Small intestine (tissue), 7 donors: ENCODE data around the gene ABHD6. TPM values are rescaled to one million over a fixed set of nuclear protein-coding genes. Genes with fewer than 3 reads are reported as not detected.
A peak's percentile ranks its signal among the peaks of the same experiment; 100 is the strongest.

Experiments used
- DNase-seq, 2 donors: peaks; one replicate each; pipeline versions ENCODE4 v3.0.0 to v3.0.0-alpha.2; 2013
- FAIRE-seq: peaks from 2 replicates; lab custom pipeline; 2012; peaks lifted over from hg19 to GRCh38; lab: Jason Lieb, UNC
- H3K27ac ChIP-seq, 3 donors: one replicate each; pipeline ENCODE4 v1.5.1; 2013; ENCODE audit warnings: low read length in 2 of 3, mild to moderate bottlenecking in 2 of 3, control low read depth in 1 of 3, inconsistent platforms in 1 of 3, low read depth in 1 of 3, moderate library complexity in 1 of 3
- H3K27me3 ChIP-seq, 3 donors: one replicate each; pipeline ENCODE4 v1.6.1; 2013; ENCODE audit warnings: low read length in 3 of 3, inconsistent platforms in 1 of 3; ENCODE audit not compliant: control insufficient read depth in 3 of 3, insufficient read depth in 3 of 3
- H3K36me3 ChIP-seq, 3 donors: one replicate each; pipeline ENCODE4 v1.6.1; 2013; ENCODE audit warnings: low read length in 3 of 3, inconsistent platforms in 1 of 3, low read depth in 1 of 3, mild to moderate bottlenecking in 1 of 3, moderate library complexity in 1 of 3; ENCODE audit not compliant: control insufficient read depth in 3 of 3, insufficient read depth in 2 of 3
- H3K4me1 ChIP-seq, 3 donors: one replicate each; pipeline ENCODE4 v1.6.1; 2013; ENCODE audit warnings: low read length in 2 of 3, inconsistent platforms in 1 of 3, low read depth in 1 of 3, mild to moderate bottlenecking in 1 of 3, moderate library complexity in 1 of 3; ENCODE audit not compliant: control insufficient read depth in 3 of 3, insufficient read depth in 2 of 3
- H3K4me3 ChIP-seq, 3 donors: one replicate each; pipeline ENCODE4 v1.5.1; 2013; ENCODE audit warnings: low read length in 3 of 3, control low read depth in 1 of 3, inconsistent platforms in 1 of 3, low read depth in 1 of 3, mild to moderate bottlenecking in 1 of 3, moderate library complexity in 1 of 3
- H3K9me3 ChIP-seq, 2 donors: one replicate each; pipeline ENCODE4 v1.6.1; 2013; ENCODE audit warnings: low read depth in 1 of 2, low read length in 1 of 2; ENCODE audit not compliant: control insufficient read depth in 2 of 2, insufficient read depth in 1 of 2
- WGBS, 3 donors: extraction: QIAGEN DNeasy Blood & Tissue Kit; methylation state at CpG; one replicate each; pipeline ENCODE4 v1.1.7; 2013; 5-methylcytosine and 5-hydroxymethylcytosine counted together
- polyA plus RNA-seq, 4 donors: library from polyadenylated mRNA; stranded (reverse) in 3 of 4; unstranded in 1 of 4; fragments of 200-250 nt in 3 of 4; fragments of 120-200 nt in 1 of 4; gene quantifications; one replicate each; pipeline versions ENCODE4 v1.2.1 to v1.2.3, GENCODE V29; 2013
- donor health status: healthy with polysubstance abuse.
- donor health status: control.
- donor health status: control.
- donor health status: Bipolar disorder and iron deficiency.
- donor health status: healthy.

The ABHD6 gene
- polyA plus RNA-seq, 4 donors, result 12.1 to 42.9 (median 32.3) TPM

- peaks cover 7 to 17% (median 10%) of the 10 kb centered on the region in 3 donors for H3K36me3 ChIP-seq
- H3K4me1 ChIP-seq, result peaks cover 0 to 9% (median 8%) of the 10 kb centered on the region in 3 donors
- FAIRE-seq (no peak), DNase-seq (no peak)
- H3K27ac ChIP-seq, result no peak overlapping the region
- H3K4me3 ChIP-seq, result no peak overlapping the region
- 94 to 99% (median 96%) methylated on average over 7 of the region's 7 CpGs for whole genome bisulfite sequencing, 3 donors
- no peaks in the 10 kb centered on the region for H3K27me3 ChIP-seq
- H3K9me3 ChIP-seq, result no peaks in the 10 kb centered on the region
Measured at GRCh38 chr3:58321791-58322190, 84.2 kb downstream of the ABHD6 start.

- Histone ChIP-seq H3K9me3 (no peaks in the 10 kb centered on the region), H3K36me3 (peaks cover under 1 to 14% (median 5%) of the 10 kb centered on the region in 3 donors), H3K4me3 (no peak overlapping the region), H3K27me3 (no peaks in the 10 kb centered on the region), H3K27ac (no peak overlapping the region), H3K4me1 (peaks cover 0 to 9% (median 8%) of the 10 kb centered on the region in 3 donors)
- WGBS, 3 donors, result 75 to 85% (median 81%) methylated on average over 1 of the region's 1 CpG
- FAIRE-seq (no peak), DNase-seq (no peak)
Measured at GRCh38 chr3:58322793-58323192, 85.2 kb downstream of the ABHD6 start.

- H3K27ac ChIP-seq, result no peak overlapping the region
- no peaks in the 10 kb centered on the region for H3K9me3 ChIP-seq
- H3K4me3 ChIP-seq, result no peak overlapping the region
- no peaks in the 10 kb centered on the region for H3K27me3 ChIP-seq
- peaks cover 0 to 7% (median 2%) of the 10 kb centered on the region in 3 donors for H3K36me3 ChIP-seq
- FAIRE-seq (no peak), DNase-seq (no peak)
- peaks cover 0 to 9% (median 8%) of the 10 kb centered on the region in 3 donors for H3K4me1 ChIP-seq
- WGBS, 3 donors, result 76 to 82% (median 78%) methylated on average over 3 of the region's 3 CpGs
Measured at GRCh38 chr3:58323529-58324390, 86.2 kb downstream of the ABHD6 start.

GRCh38 chr3:58324391-58325390 lies 87.1 kb downstream of the ABHD6 start:
- no peaks in the 10 kb centered on the region for H3K27me3 ChIP-seq
- peaks cover 0 to 9% (median 8%) of the 10 kb centered on the region in 3 donors for H3K4me1 ChIP-seq
- DNase-seq, result no peak
- H3K27ac ChIP-seq, result peak overlapping the region in 2 of 3 donors; percentile 22 to 62
- no peak for FAIRE-seq
- no peaks in the 10 kb centered on the region for H3K9me3 ChIP-seq
- peaks cover 0 to 4% (median 0%) of the 10 kb centered on the region in 3 donors for H3K36me3 ChIP-seq
- H3K4me3 ChIP-seq, result no peak overlapping the region
- 62 to 72% (median 71%) methylated on average over 7 of the region's 7 CpGs for WGBS, 3 donors

GRCh38 chr3:58325525-58325992 lies 88.0 kb downstream of the ABHD6 start:
- Histone ChIP-seq H3K4me3 (no peak overlapping the region), H3K9me3 (no peaks in the 10 kb centered on the region), H3K36me3 (peaks cover 0 to 4% (median 0%) of the 10 kb centered on the region in 3 donors), H3K27me3 (no peaks in the 10 kb centered on the region), H3K27ac (peak overlapping the region; percentile 27 to 89 (median 82)), H3K4me1 (peaks cover 0 to 9% (median 8%) of the 10 kb centered on the region in 3 donors)
- DNase-seq (peak; percentile 65 to 85), FAIRE-seq (no peak)
- WGBS, 3 donors, result 7 to 23% (median 12%) methylated on average over 2 of the region's 2 CpGs

- no peaks in the 10 kb centered on the region for H3K9me3 ChIP-seq
- no peak for DNase-seq
- no peak overlapping the region for H3K27ac ChIP-seq
- FAIRE-seq, result no peak
- H3K4me3 ChIP-seq, result no peak overlapping the region
- no peaks in the 10 kb centered on the region for H3K36me3 ChIP-seq
- peaks cover 0 to 5% (median 0%) of the 10 kb centered on the region in 3 donors for H3K27me3 ChIP-seq
- H3K4me1 ChIP-seq, result peaks cover 0 to 9% (median 8%) of the 10 kb centered on the region in 3 donors
- WGBS, 3 donors, result 91 to 95% (median 93%) methylated on average over 8 of the region's 8 CpGs
Measured at GRCh38 chr3:58326267-58326900, 88.8 kb downstream of the ABHD6 start.

- H3K4me3 ChIP-seq, result no peak overlapping the region
- 93 to 95% (median 93%) methylated on average over 8 of the region's 8 CpGs for WGBS, 3 donors
- H3K9me3 ChIP-seq, result no peaks in the 10 kb centered on the region
- H3K27ac ChIP-seq, result no peak overlapping the region
- H3K36me3 ChIP-seq, result no peaks in the 10 kb centered on the region
- peaks cover 0 to 9% (median 8%) of the 10 kb centered on the region in 3 donors for H3K4me1 ChIP-seq
- DNase-seq, result no peak
- peaks cover 0 to 10% (median 0%) of the 10 kb centered on the region in 3 donors for H3K27me3 ChIP-seq
- no peak for FAIRE-seq
Measured at GRCh38 chr3:58329150-58329921, 91.7 kb downstream of the ABHD6 start.
